Hepatocyte (in vitro differentiated cells): ENCODE results near the gene CDH18.

Experiments
- CTCF ChIP-seq: fragments of 200-600 bp; sonication (generic); IDR thresholded peaks from 2 replicates; pipeline ENCODE4 v1.5.1; 2016; ENCODE audit warnings: antibody characterized with exemption, mild to moderate bottlenecking; ENCODE audit not compliant: poor library complexity
- EZH2 ChIP-seq: fragments of 200-600 bp; sonication (generic); IDR thresholded peaks from 2 replicates; pipeline ENCODE4 v1.6.1; 2016; ENCODE audit warnings: antibody characterized with exemption, mild to moderate bottlenecking, borderline replicate concordance
- EZH2phosphoT487 ChIP-seq: fragments of 200-600 bp; sonication (generic); IDR thresholded peaks from one replicate; pipeline ENCODE4 v1.6.1; 2018; ENCODE audit warnings: antibody characterized with exemption, mild to moderate bottlenecking, low read depth, moderate library complexity; ENCODE audit not compliant: unreplicated experiment, severe bottlenecking

- TF ChIP-seq EZH2 (no peak), CTCF (no peak), EZH2phosphoT487 (no peak)
Measured at GRCh38 chr5:19928562-19929421, 59.2 kb downstream of the CDH18 start.
